ENCODE results near the gene LRMDA. TPM values are rescaled to one million over a fixed set of nuclear protein-coding genes. Genes with fewer than 3 reads are reported as not detected.

LRMDA gene
- total RNA-seq, 1 experiment from 2014 or later, result 1.2 TPM

GRCh38 chr10:75607576-75607975 is 176.2 kb downstream of the LRMDA start:
- POLR2A ChIA-PET (ENCODE audit: unreplicated experiment), result no interaction called here
- H4K20me1 ChIP-seq (ENCODE audit: low read length), result no peaks in the 10 kb centered on the region
- H3K9me2 ChIP-seq (replicated peaks; ENCODE audit: low read length), result no peaks in the 10 kb centered on the region
- no peaks in the 10 kb centered on the region for H3F3A ChIP-seq (ENCODE audit: low read length, unreplicated experiment)
- ATAC-seq (no peak), DNase-seq (no peak)
- no peaks in the 10 kb centered on the region for H3K36me3 ChIP-seq (ENCODE audit: low read depth, low read length)
- no peak overlapping the region for H3K4me2 ChIP-seq (ENCODE audit: low read length)
- no peaks in the 10 kb centered on the region for H3K9me3 ChIP-seq (ENCODE audit: low read length)
- no peak overlapping the region for H3K27ac ChIP-seq (ENCODE audit: low read length)
- no peak overlapping the region for H3K4me3 ChIP-seq (ENCODE audit: low read length)
- TF ChIP-seq CTCF (conservative IDR thresholded peaks at IDR 0.05; ENCODE audit: low read depth, low read length), result no peak
- TF ChIP-seq EZH2phosphoT487 (IDR thresholded peaks at IDR 0.05; ENCODE audit: borderline replicate concordance, low read length), result no peak
- TF ChIP-seq EZH2 (IDR thresholded peaks at IDR 0.05; ENCODE audit: low read length, unreplicated experiment), result no peak
- intact Hi-C loops (cut with micrococcal nuclease), result no loop called here
- peaks cover 10% of the 10 kb centered on the region for H3K4me1 ChIP-seq (ENCODE audit: insufficient read depth, low read length)
- no peaks in the 10 kb centered on the region for H3K79me2 ChIP-seq (ENCODE audit: low read length)
- H2AFZ ChIP-seq (ENCODE audit: low read length), result no peak overlapping the region
- peaks cover 39% of the 10 kb centered on the region for H3K27me3 ChIP-seq (ENCODE audit: low read length)
- CTCF ChIA-PET, result no interaction called here
- BruUV-seq (replicated peaks), result no TSS peak
- H3K9ac ChIP-seq (ENCODE audit: low read length), result no peak overlapping the region

- ChIA-PET CTCF (no interaction called here), POLR2A (ENCODE audit: unreplicated experiment) (no interaction called here)
- ATAC-seq (no peak), DNase-seq (no peak)
- H3K4me1 ChIP-seq (ENCODE audit: insufficient read depth, low read length), result peaks cover 10% of the 10 kb centered on the region
- no peak overlapping the region for H3K27ac ChIP-seq (ENCODE audit: low read length)
- H3K79me2 ChIP-seq (ENCODE audit: low read length), result no peaks in the 10 kb centered on the region
- TF ChIP-seq EZH2phosphoT487 (IDR thresholded peaks at IDR 0.05; ENCODE audit: borderline replicate concordance, low read length) (no peak), EZH2 (IDR thresholded peaks at IDR 0.05; ENCODE audit: low read length, unreplicated experiment) (no peak), CTCF (conservative IDR thresholded peaks at IDR 0.05; ENCODE audit: low read depth, low read length) (no peak)
- no peak overlapping the region for H3K4me2 ChIP-seq (ENCODE audit: low read length)
- H3K4me3 ChIP-seq (ENCODE audit: low read length), result no peak overlapping the region
- no peaks in the 10 kb centered on the region for H3K36me3 ChIP-seq (ENCODE audit: low read depth, low read length)
- no peaks in the 10 kb centered on the region for H3K9me2 ChIP-seq (replicated peaks; ENCODE audit: low read length)
- no peaks in the 10 kb centered on the region for H4K20me1 ChIP-seq (ENCODE audit: low read length)
- peaks cover 37% of the 10 kb centered on the region for H3K27me3 ChIP-seq (ENCODE audit: low read length)
- intact Hi-C loops (cut with micrococcal nuclease), result no loop called here
- no peak overlapping the region for H3K9ac ChIP-seq (ENCODE audit: low read length)
- no peaks in the 10 kb centered on the region for H3K9me3 ChIP-seq (ENCODE audit: low read length)
- no peaks in the 10 kb centered on the region for H3F3A ChIP-seq (ENCODE audit: low read length, unreplicated experiment)
- no peak overlapping the region for H2AFZ ChIP-seq (ENCODE audit: low read length)
- BruUV-seq (replicated peaks), result no TSS peak
Observed at GRCh38 chr10:75610183-75610582, 178.8 kb downstream of the LRMDA start.

- BruUV-seq (replicated peaks), result no TSS peak
- H3K27me3 ChIP-seq (ENCODE audit: low read length), result peaks cover 25% of the 10 kb centered on the region
- CTCF ChIA-PET, result no interaction called here
- H3K4me1 ChIP-seq (ENCODE audit: insufficient read depth, low read length), result peaks cover 7% of the 10 kb centered on the region
- no peak overlapping the region for H3K4me2 ChIP-seq (ENCODE audit: low read length)
- H3K9me2 ChIP-seq (replicated peaks; ENCODE audit: low read length), result no peaks in the 10 kb centered on the region
- no peaks in the 10 kb centered on the region for H3K9me3 ChIP-seq (ENCODE audit: low read length)
- intact Hi-C loops (cut with micrococcal nuclease), result no loop called here
- H4K20me1 ChIP-seq (ENCODE audit: low read length), result no peaks in the 10 kb centered on the region
- H3K4me3 ChIP-seq (ENCODE audit: low read length), result no peak overlapping the region
- POLR2A ChIA-PET (ENCODE audit: unreplicated experiment), result interaction anchor here (0.5 kb wide), 1 partner anchor 196 kb away, joined by 8 read pairs; no protein-coding TSS in a partner anchor
- DNase-seq, result no peak
- H3K9ac ChIP-seq (ENCODE audit: low read length), result no peak overlapping the region
- H3K27ac ChIP-seq (ENCODE audit: low read length), result no peak overlapping the region
- TF ChIP-seq EZH2phosphoT487 (IDR thresholded peaks at IDR 0.05; ENCODE audit: borderline replicate concordance, low read length) (no peak), CTCF (conservative IDR thresholded peaks at IDR 0.05; ENCODE audit: low read depth, low read length) (no peak), EZH2 (IDR thresholded peaks at IDR 0.05; ENCODE audit: low read length, unreplicated experiment) (no peak)
- no peaks in the 10 kb centered on the region for H3K36me3 ChIP-seq (ENCODE audit: low read depth, low read length)
- no peaks in the 10 kb centered on the region for H3F3A ChIP-seq (ENCODE audit: low read length, unreplicated experiment)
- H2AFZ ChIP-seq (ENCODE audit: low read length), result no peak overlapping the region
- ATAC-seq, result no peak
- H3K79me2 ChIP-seq (ENCODE audit: low read length), result no peaks in the 10 kb centered on the region
Observed at GRCh38 chr10:75611172-75611992, 180.0 kb downstream of the LRMDA start.
